HG02938 (cell line): ENCODE data around the gene KCNK4.
A peak's percentile ranks its signal among the peaks of the same experiment; 100 is the strongest.
"Not testable (repeated sequence)": the region's sequence is repeated elsewhere in the genome, so short reads cannot be mapped to it uniquely, and the experiment has no call there.

Source experiments
- ATAC-seq: cut with Tn5 transposase; IDR thresholded peaks from one replicate; pipeline ENCODE4 v1.9.1; 2021; ENCODE audit warnings: mild to moderate bottlenecking, moderate library complexity; ENCODE audit not compliant: unreplicated experiment

KCNK4 gene

GRCh38 chr11:64322925-64323260, 31.8 kb downstream of the KCNK4 start:
- ATAC-seq: no peak

GRCh38 chr11:64323373-64323772, 32.3 kb downstream of the KCNK4 start:
- no peak for ATAC-seq

GRCh38 chr11:64323984-64324383, 32.9 kb downstream of the KCNK4 start:
- not testable (repeated sequence) for ATAC-seq

- no peak for ATAC-seq
Observed at GRCh38 chr11:64324692-64325469, 33.8 kb downstream of the KCNK4 start.

- ATAC-seq: no peak
Observed at GRCh38 chr11:64327375-64327774, 36.3 kb downstream of the KCNK4 start.

- no peak for ATAC-seq
Observed at GRCh38 chr11:64327993-64328392, 36.9 kb downstream of the KCNK4 start.

- no peak for ATAC-seq
Observed at GRCh38 chr11:64330888-64331287, 39.8 kb downstream of the KCNK4 start.

GRCh38 chr11:64331569-64332371, 40.7 kb downstream of the KCNK4 start:
- no peak for ATAC-seq

GRCh38 chr11:64333556-64333955, 42.5 kb downstream of the KCNK4 start:
- ATAC-seq: no peak

GRCh38 chr11:64334764-64335735, 43.9 kb downstream of the KCNK4 start:
- peak; percentile 77 for ATAC-seq

GRCh38 chr11:64337538-64338249, 46.6 kb downstream of the KCNK4 start:
- no peak for ATAC-seq

GRCh38 chr11:64338716-64339115, 47.6 kb downstream of the KCNK4 start:
- no peak for ATAC-seq

GRCh38 chr11:64339286-64339685, 48.2 kb downstream of the KCNK4 start:
- ATAC-seq: no peak

GRCh38 chr11:64339754-64340408, 48.8 kb downstream of the KCNK4 start, which contains the start of gene CCDC88B:
TSS of gene CCDC88B (plus strand) at chr11:64340204. CDS start at chr11:64340267, 63 bp downstream.
- peak; percentile 35 for ATAC-seq

GRCh38 chr11:64340671-64341335, 49.7 kb downstream of the KCNK4 start:
- no peak for ATAC-seq

GRCh38 chr11:64341429-64341828, 50.3 kb downstream of the KCNK4 start:
- no peak for ATAC-seq

- ATAC-seq: peak; percentile 37
Observed at GRCh38 chr11:64341851-64342791, 51.0 kb downstream of the KCNK4 start.
